GM12878 (cell line): ENCODE measurements around the gene PCDHAC1. TPM values are rescaled to one million over a fixed set of nuclear protein-coding genes. Genes with fewer than 3 reads are reported as not detected.
"Not testable (repeated sequence)": the region's sequence is repeated elsewhere in the genome, so short reads cannot be mapped to it uniquely, and the experiment has no call there.

ENCODE experiments used
- ATAC-seq: fragments of 200-7000 bp; cut with Tn5 transposase; 3 replicates; pipeline ENCODE4 v1.9.1; 2020; ENCODE audit warnings: mild to moderate bottlenecking, moderate library complexity
- BruUV-seq: library from RNA; stranded (reverse); fragments of 400-500 nt; replicated peaks from 2 replicates; lab custom pipeline; 2021; lab: Mats Ljungman, UMichigan
- CTCF ChIA-PET: fragments of 300-600 bp; sonication (Branson Sonifier 250); formaldehyde crosslinking; extraction: SDS; loops from one replicate; lab custom pipeline; 2021; ENCODE audit warnings: inconsistent platforms; lab: Yijun Ruan, JAX
- POLR2A ChIA-PET: fragments of 350-600 bp; formaldehyde crosslinking; extraction: SDS; loops from one replicate; lab custom pipeline; 2021; ENCODE audit warnings: inconsistent platforms; lab: Charles Lee
- RAD21 ChIA-PET: fragments of 300-600 bp; sonication (Branson Sonifier 250); formaldehyde crosslinking; loops from one replicate; lab custom pipeline; 2023; ENCODE audit warnings: antibody characterized with exemption; ENCODE audit not compliant: unreplicated experiment; lab: Charles Lee
- SMC1A ChIA-PET: fragments of 300-600 bp; sonication (Branson Sonifier 250); formaldehyde crosslinking; loops from one replicate; lab custom pipeline; 2023; ENCODE audit not compliant: unreplicated experiment, uncharacterized antibody; lab: Charles Lee
- DNase-seq: peaks from one replicate; pipeline ENCODE4 v3.0.0-alpha.2; 2011; ENCODE audit warnings: low read depth, low spot score
- FAIRE-seq: peaks from 3 replicates; lab custom pipeline; 2011; peaks lifted over from hg19 to GRCh38; lab: Jason Lieb, UNC
- H2AFZ ChIP-seq: 2 replicates; pipeline ENCODE4 v1.6.0; 2011; ENCODE audit warnings: low read depth, low read length, control low read depth; ENCODE audit not compliant: control insufficient read depth
- H3K27ac ChIP-seq: 2 replicates; pipeline ENCODE4 v1.5.1; 2011; ENCODE audit warnings: control low read depth; ENCODE audit not compliant: control insufficient read depth, insufficient read depth
- H3K27me3 ChIP-seq, 2 experiments: replicated peaks in 1 of 2; 2 replicates each; pipeline versions ENCODE4 v1.6.0 to v1.6.1; 2011; ENCODE audit warnings: low read length in 1 of 2; ENCODE audit not compliant: control insufficient read depth in 2 of 2, insufficient read depth in 2 of 2
- H3K36me3 ChIP-seq, 2 experiments: 2 replicates each; pipeline ENCODE4 v1.5.1; 2011; ENCODE audit warnings: low read length in 1 of 2; ENCODE audit not compliant: control insufficient read depth in 2 of 2, insufficient read depth in 2 of 2
- H3K4me1 ChIP-seq: 2 replicates; pipeline ENCODE4 v1.6.1; 2011; ENCODE audit warnings: mild to moderate bottlenecking, low read length, moderate library complexity, mixed read lengths; ENCODE audit not compliant: control insufficient read depth, insufficient read depth
- H3K4me2 ChIP-seq: 2 replicates; pipeline ENCODE4 v1.6.0; 2011; ENCODE audit warnings: control low read depth; ENCODE audit not compliant: control insufficient read depth, insufficient read depth
- H3K4me3 ChIP-seq: fragments of 200-600 bp; sonication (generic); 2 replicates; pipeline ENCODE4 v1.5.1; 2016
- H3K79me2 ChIP-seq: 2 replicates; pipeline ENCODE4 v1.6.0; 2011; ENCODE audit warnings: low read length; ENCODE audit not compliant: control insufficient read depth, insufficient read depth
- H3K9ac ChIP-seq: 2 replicates; pipeline ENCODE4 v1.8.0; 2011; ENCODE audit warnings: low read length, control low read depth, mixed read lengths; ENCODE audit not compliant: control insufficient read depth, insufficient read depth
- H3K9me3 ChIP-seq: replicated peaks from 3 replicates; pipeline ENCODE4 v1.5.1; 2011; ENCODE audit warnings: mild to moderate bottlenecking, low read length; ENCODE audit not compliant: control insufficient read depth, insufficient read depth
- H4K20me1 ChIP-seq: 2 replicates; pipeline ENCODE4 v1.6.0; 2011; ENCODE audit not compliant: control insufficient read depth, insufficient read depth
- GATAD2B ChIP-seq: fragments of 450-650 bp; conservative IDR thresholded peaks from 2 replicates; pipeline ENCODE4 v1.6.1; 2017; ENCODE audit warnings: low read depth, mild to moderate bottlenecking, moderate library complexity
- IKZF1 ChIP-seq: fragments of 450-650 bp; conservative IDR thresholded peaks from 2 replicates; pipeline ENCODE4 v1.6.1; 2017; ENCODE audit warnings: antibody characterized with exemption, mild to moderate bottlenecking
- MYC ChIP-seq: IDR thresholded peaks from 2 replicates; pipeline ENCODE4 v1.6.1; 2011; ENCODE audit warnings: mild to moderate bottlenecking, low read length, moderate library complexity, inconsistent platforms; ENCODE audit not compliant: insufficient read depth, insufficient replicate concordance, insufficient read length, severe bottlenecking
- NKRF ChIP-seq: fragments of 450-650 bp; conservative IDR thresholded peaks from 2 replicates; pipeline ENCODE4 v1.6.1; 2017; ENCODE audit warnings: mild to moderate bottlenecking, moderate library complexity
- PKNOX1 ChIP-seq: fragments of 450-650 bp; IDR thresholded peaks from 2 replicates; pipeline ENCODE4 v1.6.1; 2016; ENCODE audit warnings: mild to moderate bottlenecking
- SIX5 ChIP-seq: IDR thresholded peaks from 2 replicates; pipeline ENCODE4 v1.6.1; 2011; ENCODE audit warnings: mild to moderate bottlenecking, low read depth, low read length, moderate library complexity; ENCODE audit not compliant: severe bottlenecking
- YBX1 ChIP-seq: fragments of 450-650 bp; IDR thresholded peaks from 2 replicates; pipeline ENCODE4 v1.6.1; 2016; ENCODE audit warnings: antibody characterized with exemption
- WGBS: methylation state at CpG from one replicate; pipeline ENCODE4 v1.1.6; 2016; ENCODE audit warnings: low lambda C conversion rate; ENCODE audit not compliant: insufficient replicate concordance, insufficient coverage; ENCODE audit errors: missing lambda C conversion rate; 5-methylcytosine and 5-hydroxymethylcytosine counted together
- in situ Hi-C: fragments of 300-500 bp; cut with MboI; formaldehyde crosslinking; loops from 9 replicates; pipeline ENCODE4 v1.14.3; 2018; ENCODE audit warnings: mixed read lengths
- intact Hi-C: fragments of 100-400 bp; cut with micrococcal nuclease; formaldehyde crosslinking; loops from one replicate; pipeline ENCODE4 v1.14.2; 2022; ENCODE audit not compliant: unreplicated experiment
- polyA plus RNA-seq, 11 experiments: library from polyadenylated mRNA; depleted of rRNA in 4 of 11; unstranded in 6 of 11; stranded (reverse) in 5 of 11; fragments of >200 nt; fragmentation: Nextera tagmentation in 4 of 11; fragmentation: Illumina TruSeq in 1 of 11; extraction: Ambion mirVana in 4 of 11; extraction: Trizol in 1 of 11; gene quantifications; 1 replicate in 1 of 11; 2 replicates in 10 of 11; pipeline versions ENCODE4 v1.2.1 to v1.2.3, GENCODE V29; 2011 to 2016; ENCODE audit warnings: inconsistent platforms in 2 of 11, missing spikeins in 2 of 11, low read depth in 1 of 11
- total RNA-seq, 4 experiments: library from RNA; depleted of rRNA in 3 of 4; stranded (reverse); fragments of >200 nt in 3 of 4; fragmentation: Illumina TruSeq in 1 of 4; extraction: Trizol in 1 of 4; gene quantifications; 2 replicates each; pipeline versions ENCODE4 v1.2.1 to v1.2.3, GENCODE V29; 2013 to 2021
- TF ChIP-seq, protein P1 (sequence below), 3 experiments: IDR thresholded peaks in 2 of 3; conservative IDR thresholded peaks in 1 of 3; 2 replicates each; pipeline ENCODE4 v1.5.1; 2011; ENCODE audit warnings: low read depth in 3 of 3, low read length in 3 of 3, mild to moderate bottlenecking in 3 of 3, control low read depth in 2 of 3, moderate library complexity in 2 of 3, inconsistent platforms in 1 of 3, mixed read lengths in 1 of 3; ENCODE audit not compliant: control insufficient read depth in 2 of 3, insufficient read depth in 1 of 3; ENCODE audit errors: extremely low read depth in 1 of 3

The PCDHAC1 gene
- total and polyA plus RNA-seq, 10 of the 15 experiments (the other 5 are each of a cell fraction or from before 2014, with no cell fraction given): not detected

DNA sequence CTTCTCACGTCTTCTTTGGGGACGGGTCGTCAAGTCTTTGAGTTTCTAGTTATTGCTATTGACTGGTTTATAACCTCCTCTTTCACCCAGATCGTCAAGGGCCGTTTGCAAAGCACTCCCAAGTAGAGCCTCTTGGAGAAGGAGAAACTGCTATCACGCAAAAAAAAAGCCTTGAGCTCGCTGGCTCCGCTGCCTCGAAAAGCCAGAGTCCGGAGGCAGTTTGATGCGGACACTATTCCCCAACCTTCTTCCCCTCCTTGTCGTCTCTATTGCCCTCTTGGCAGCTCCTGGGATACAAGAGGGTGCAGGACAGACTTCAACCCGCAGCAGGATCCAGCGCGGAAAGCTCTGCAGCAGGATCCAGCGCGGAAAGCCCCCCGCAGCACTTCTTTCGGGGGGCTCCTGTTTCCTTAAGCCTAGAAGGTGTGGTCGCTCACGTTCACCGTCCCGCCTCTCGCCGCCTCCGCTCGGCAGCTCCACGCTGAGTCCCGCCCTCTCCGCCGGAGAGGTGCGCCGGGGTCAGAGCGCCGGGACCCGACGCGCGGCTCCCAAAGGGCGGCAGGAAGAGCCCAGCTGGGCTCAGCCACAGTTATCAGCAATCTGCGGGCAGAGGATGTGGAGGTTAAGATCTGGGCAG, at the start of gene PCDHAC1 (continued):
- TF ChIP-seq NKRF: no peak

- BruUV-seq, H3K27me3 ChIP-seq, intact Hi-C loops, POLR2A ChIA-PET, CTCF ChIA-PET, FAIRE-seq, H2AFZ ChIP-seq, H3K9me3 ChIP-seq, H4K20me1 ChIP-seq, H3K4me2 ChIP-seq, H3K27ac ChIP-seq, DNase-seq, H3K79me2 ChIP-seq, ATAC-seq, H3K4me3 ChIP-seq, H3K36me3 ChIP-seq, H3K4me1 ChIP-seq, SMC1A ChIA-PET, in situ Hi-C loops, H3K9ac ChIP-seq, RAD21 ChIA-PET: not testable (repeated sequence)
- 84% methylated on average over 41 of the region's 80 CpGs for WGBS
These were observed 49.4 kb upstream of the PCDHAC1 start for GRCh38 chr5:140876541-140877261.

- Histone ChIP-seq H3K4me3 (no peak overlapping the region), H3K9me3 (no peaks in the 10 kb centered on the region; the same call in 2 of the 3 replicates), H3K27me3 (no peaks in the 10 kb centered on the region), H3K9ac (no peak overlapping the region), H3K4me2 (no peak overlapping the region), H3K4me1 (no peaks in the 10 kb centered on the region), H2AFZ (no peak overlapping the region), H3K27ac (no peak overlapping the region), H4K20me1 (no peaks in the 10 kb centered on the region), H3K36me3 (no peaks in the 10 kb centered on the region), H3K79me2 (no peaks in the 10 kb centered on the region)
- FAIRE-seq (no peak), DNase-seq (no peak), ATAC-seq (no peak)
- ChIA-PET POLR2A (no interaction called here), SMC1A (no interaction called here), CTCF (no interaction called here), RAD21 (no interaction called here)
- BruUV-seq: no TSS peak
- WGBS: 70% methylated on average over 17 of the region's 37 CpGs
- in situ Hi-C loops: no loop called here
- intact Hi-C loops: no loop called here
- TF ChIP-seq SIX5: no peak
- no peak for TF ChIP-seq YBX1
- TF ChIP-seq, protein P1, sequence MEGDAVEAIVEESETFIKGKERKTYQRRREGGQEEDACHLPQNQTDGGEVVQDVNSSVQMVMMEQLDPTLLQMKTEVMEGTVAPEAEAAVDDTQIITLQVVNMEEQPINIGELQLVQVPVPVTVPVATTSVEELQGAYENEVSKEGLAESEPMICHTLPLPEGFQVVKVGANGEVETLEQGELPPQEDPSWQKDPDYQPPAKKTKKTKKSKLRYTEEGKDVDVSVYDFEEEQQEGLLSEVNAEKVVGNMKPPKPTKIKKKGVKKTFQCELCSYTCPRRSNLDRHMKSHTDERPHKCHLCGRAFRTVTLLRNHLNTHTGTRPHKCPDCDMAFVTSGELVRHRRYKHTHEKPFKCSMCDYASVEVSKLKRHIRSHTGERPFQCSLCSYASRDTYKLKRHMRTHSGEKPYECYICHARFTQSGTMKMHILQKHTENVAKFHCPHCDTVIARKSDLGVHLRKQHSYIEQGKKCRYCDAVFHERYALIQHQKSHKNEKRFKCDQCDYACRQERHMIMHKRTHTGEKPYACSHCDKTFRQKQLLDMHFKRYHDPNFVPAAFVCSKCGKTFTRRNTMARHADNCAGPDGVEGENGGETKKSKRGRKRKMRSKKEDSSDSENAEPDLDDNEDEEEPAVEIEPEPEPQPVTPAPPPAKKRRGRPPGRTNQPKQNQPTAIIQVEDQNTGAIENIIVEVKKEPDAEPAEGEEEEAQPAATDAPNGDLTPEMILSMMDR (IDR thresholded peaks at IDR 0.05 in 2 of 3, conservative IDR thresholded peaks at IDR 0.05 in 1 of 3; ENCODE audit: control insufficient read depth in 2 of 3, extremely low read depth in 1 of 3, insufficient read depth in 1 of 3, low read depth in 3 of 3, low read length in 3 of 3): no peak
- TF ChIP-seq PKNOX1: no peak
- no peak for TF ChIP-seq GATAD2B
- no peak for TF ChIP-seq MYC
- TF ChIP-seq IKZF1: no peak
These were observed 48.9 kb upstream of the PCDHAC1 start for GRCh38 chr5:140877262-140877581.
